ENCODE data around the gene MTOR. TPM values are rescaled to one million over a fixed set of nuclear protein-coding genes. Genes with fewer than 3 reads are reported as not detected.

The MTOR gene
- total RNA-seq, 1 donor from 2014 or later: 32.3 TPM

DNA sequence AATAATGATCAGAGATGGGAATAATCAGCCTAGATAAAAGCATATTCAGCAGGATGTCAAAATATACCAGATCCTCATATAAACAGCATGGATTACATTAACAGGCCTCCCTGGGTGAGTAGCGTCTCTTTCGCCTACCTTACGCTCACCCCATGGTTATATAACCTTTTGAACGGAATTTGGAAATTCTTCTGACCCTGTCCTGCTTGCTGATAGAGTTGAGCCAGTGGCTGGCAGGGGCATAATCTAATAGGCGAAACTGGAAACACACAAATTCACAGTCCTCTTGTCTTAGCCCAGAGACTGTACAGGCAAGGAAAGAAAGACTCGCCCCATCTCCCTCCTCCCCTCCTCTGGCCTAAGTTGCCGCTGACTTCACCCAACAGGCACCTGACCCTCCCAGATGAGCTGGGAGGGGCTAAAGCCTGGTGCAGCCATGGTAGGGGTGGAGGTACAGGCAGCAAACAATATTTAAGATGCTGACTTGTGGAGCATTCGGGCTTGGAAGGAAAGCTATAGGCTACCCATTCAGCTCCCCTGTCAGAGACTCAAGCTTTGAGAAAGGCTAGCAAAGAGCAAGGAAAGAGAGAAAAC lies 73.4 kb downstream of the MTOR start, which contains the start of gene ANGPTL7:
Gene ANGPTL7, plus strand, starts transcription at position 498 of the 594 bp plus-strand sequence. CDS start 225 bp downstream, outside the sequence.
- H3K27ac ChIP-seq: no peak within 1 kb of the TSS
- no peaks in the 10 kb centered on the region for H3K27me3 ChIP-seq
- no peaks in the 10 kb centered on the region for H3K9me3 ChIP-seq
- H3K4me3 ChIP-seq: no peak within 1 kb of the TSS
- peak; percentile 74 for ATAC-seq
- TF ChIP-seq, protein P1, sequence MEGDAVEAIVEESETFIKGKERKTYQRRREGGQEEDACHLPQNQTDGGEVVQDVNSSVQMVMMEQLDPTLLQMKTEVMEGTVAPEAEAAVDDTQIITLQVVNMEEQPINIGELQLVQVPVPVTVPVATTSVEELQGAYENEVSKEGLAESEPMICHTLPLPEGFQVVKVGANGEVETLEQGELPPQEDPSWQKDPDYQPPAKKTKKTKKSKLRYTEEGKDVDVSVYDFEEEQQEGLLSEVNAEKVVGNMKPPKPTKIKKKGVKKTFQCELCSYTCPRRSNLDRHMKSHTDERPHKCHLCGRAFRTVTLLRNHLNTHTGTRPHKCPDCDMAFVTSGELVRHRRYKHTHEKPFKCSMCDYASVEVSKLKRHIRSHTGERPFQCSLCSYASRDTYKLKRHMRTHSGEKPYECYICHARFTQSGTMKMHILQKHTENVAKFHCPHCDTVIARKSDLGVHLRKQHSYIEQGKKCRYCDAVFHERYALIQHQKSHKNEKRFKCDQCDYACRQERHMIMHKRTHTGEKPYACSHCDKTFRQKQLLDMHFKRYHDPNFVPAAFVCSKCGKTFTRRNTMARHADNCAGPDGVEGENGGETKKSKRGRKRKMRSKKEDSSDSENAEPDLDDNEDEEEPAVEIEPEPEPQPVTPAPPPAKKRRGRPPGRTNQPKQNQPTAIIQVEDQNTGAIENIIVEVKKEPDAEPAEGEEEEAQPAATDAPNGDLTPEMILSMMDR (IDR thresholded peaks at IDR 0.05): no peak
- intact Hi-C loops (cut with DNase I): loop anchor here (10.0 kb wide), 1 partner anchor 1374 kb away; no protein-coding TSS in a partner anchor
- no peaks in the 10 kb centered on the region for H3K4me1 ChIP-seq
- H3K36me3 ChIP-seq: peaks cover 39% of the 10 kb centered on the region
- no peak for DNase-seq

DNA sequence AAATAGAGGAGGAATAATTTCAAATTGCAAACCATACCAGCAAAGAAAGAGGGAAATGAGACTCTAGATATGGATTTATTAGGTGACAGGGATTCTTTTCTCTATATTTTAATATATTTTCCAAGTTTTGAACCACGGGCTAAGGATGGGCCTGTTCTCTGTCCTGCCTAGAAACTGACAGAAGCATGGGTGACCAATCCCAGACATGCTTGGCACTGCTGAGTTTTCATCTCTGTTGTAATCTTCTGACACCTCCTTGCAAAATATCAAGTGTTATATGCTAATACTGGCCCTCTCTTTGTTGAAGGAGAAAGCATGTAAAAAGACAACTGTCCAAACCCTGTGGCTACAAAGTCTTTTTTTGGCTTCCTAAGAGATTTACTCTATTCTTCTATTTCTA lies 74.0 kb downstream of the MTOR start:
- intact Hi-C loops (cut with DNase I): loop anchor here (10.0 kb wide), 1 partner anchor 1374 kb away; no protein-coding TSS in a partner anchor
- TF ChIP-seq, protein P1 (IDR thresholded peaks at IDR 0.05): no peak
- H3K9me3 ChIP-seq: no peaks in the 10 kb centered on the region
- H3K27ac ChIP-seq: no peak overlapping the region
- no peak for DNase-seq
- peak; percentile 53 for ATAC-seq
- H3K36me3 ChIP-seq: peaks cover 39% of the 10 kb centered on the region
- H3K4me1 ChIP-seq: no peaks in the 10 kb centered on the region
- no peaks in the 10 kb centered on the region for H3K27me3 ChIP-seq
- no peak overlapping the region for H3K4me3 ChIP-seq

DNA sequence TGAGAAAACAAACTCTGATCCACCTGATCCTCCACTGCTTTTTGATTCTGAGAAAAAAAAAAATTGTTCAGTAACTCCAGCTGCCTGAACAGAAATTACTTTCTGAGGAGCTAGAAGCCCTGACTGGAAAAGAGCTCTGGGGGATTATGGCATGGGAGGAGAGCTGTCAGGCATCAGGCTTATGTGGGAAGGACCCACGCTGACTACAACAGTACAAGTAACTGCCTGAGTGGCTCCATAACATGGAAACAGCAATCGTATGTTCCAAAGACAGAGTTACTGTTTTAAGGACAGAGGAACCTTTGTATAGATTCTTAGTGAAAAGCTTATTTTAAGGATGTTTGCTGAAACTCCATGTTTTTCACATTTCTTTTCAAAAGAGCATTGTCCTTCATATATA lies 74.4 kb downstream of the MTOR start:
- no peak overlapping the region for H3K27ac ChIP-seq
- H3K27me3 ChIP-seq: no peaks in the 10 kb centered on the region
- ATAC-seq (no peak), DNase-seq (no peak)
- H3K4me1 ChIP-seq: no peaks in the 10 kb centered on the region
- H3K36me3 ChIP-seq: peaks cover 38% of the 10 kb centered on the region
- no peaks in the 10 kb centered on the region for H3K9me3 ChIP-seq
- no peak overlapping the region for H3K4me3 ChIP-seq
- TF ChIP-seq, protein P1 (IDR thresholded peaks at IDR 0.05): no peak
- intact Hi-C loops (cut with DNase I): loop anchor here (10.0 kb wide), 1 partner anchor 1373 kb away; no protein-coding TSS in a partner anchor

DNA sequence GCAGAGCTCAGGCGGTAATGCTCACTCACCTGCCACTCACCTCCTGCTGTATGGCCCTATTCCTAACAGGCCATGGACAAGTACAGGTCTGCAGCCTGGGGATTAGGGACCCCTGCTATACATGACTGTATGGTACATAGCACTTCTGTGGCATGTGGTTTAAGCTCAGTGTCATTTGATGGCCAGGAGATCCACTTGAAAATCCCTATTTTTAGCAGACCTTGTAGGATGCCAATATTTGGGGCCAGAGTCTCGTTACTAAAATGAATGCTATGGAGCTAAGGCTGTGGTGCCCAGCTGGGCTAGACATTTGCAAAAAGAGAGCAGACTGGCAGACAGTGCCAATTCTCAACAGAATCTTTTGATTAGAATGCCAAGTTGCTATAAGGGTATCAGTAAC lies 74.9 kb downstream of the MTOR start:
- Histone ChIP-seq H3K36me3 (peaks cover 40% of the 10 kb centered on the region), H3K27me3 (no peaks in the 10 kb centered on the region), H3K27ac (no peak overlapping the region), H3K9me3 (no peaks in the 10 kb centered on the region), H3K4me1 (no peaks in the 10 kb centered on the region), H3K4me3 (no peak overlapping the region)
- ATAC-seq (no peak), DNase-seq (no peak)
- intact Hi-C loops (cut with DNase I): loop anchor here (10.0 kb wide), 1 partner anchor 1373 kb away; no protein-coding TSS in a partner anchor
- TF ChIP-seq, protein P1 (IDR thresholded peaks at IDR 0.05): no peak

DNA sequence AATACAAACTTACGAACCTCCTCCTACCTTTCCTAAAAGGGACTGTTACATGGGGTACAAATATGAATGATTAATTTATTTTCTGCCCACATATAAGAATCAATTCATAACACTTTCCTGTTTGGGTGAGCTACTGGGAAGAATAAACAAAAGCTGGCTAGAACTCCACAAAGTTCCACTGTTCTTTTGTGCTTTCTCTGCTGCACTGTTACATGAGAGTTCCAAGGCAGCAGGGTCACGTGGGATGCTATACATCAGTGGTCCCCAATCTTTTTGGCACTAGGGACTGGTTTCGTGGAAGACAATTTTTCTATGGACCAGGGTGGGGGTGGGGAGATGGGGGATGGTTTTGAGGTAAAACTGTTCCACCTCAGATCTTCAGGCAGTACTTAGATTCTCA lies 75.4 kb downstream of the MTOR start:
- Histone ChIP-seq H3K27me3 (no peaks in the 10 kb centered on the region), H3K27ac (no peak overlapping the region), H3K4me1 (no peaks in the 10 kb centered on the region), H3K9me3 (no peaks in the 10 kb centered on the region), H3K36me3 (peaks cover 40% of the 10 kb centered on the region), H3K4me3 (no peak overlapping the region)
- intact Hi-C loops (cut with DNase I): loop anchor here (10.0 kb wide), 1 partner anchor 1372 kb away; no protein-coding TSS in a partner anchor
- ATAC-seq (no peak), DNase-seq (no peak)
- TF ChIP-seq, protein P1 (IDR thresholded peaks at IDR 0.05): no peak
